ACC112 (cell line): Measurements from ENCODE around the gene GPX4.

Experiments
- H2AFZ ChIP-seq: fragments of 200-600 bp; sonication (generic); one replicate; pipeline ENCODE4 v1.6.0; 2017; ENCODE audit warnings: antibody characterized with exemption, low read length; ENCODE audit not compliant: unreplicated experiment
- H3K27ac ChIP-seq: fragments of 200-600 bp; sonication (generic); 2 replicates; pipeline ENCODE4 v1.5.1; 2014; ENCODE audit warnings: low read depth, mild to moderate bottlenecking, antibody characterized with exemption, low read length, moderate library complexity
- H3K27me3 ChIP-seq: fragments of 200-600 bp; sonication (generic); 2 replicates; pipeline ENCODE4 v1.6.1; 2014; ENCODE audit warnings: mild to moderate bottlenecking, antibody characterized with exemption, low read length, moderate library complexity, mixed read lengths; ENCODE audit not compliant: insufficient read depth
- H3K36me3 ChIP-seq: fragments of 200-600 bp; sonication (generic); 2 replicates; pipeline ENCODE4 v1.6.1; 2016; ENCODE audit warnings: mild to moderate bottlenecking, antibody characterized with exemption, low read length, moderate library complexity, mixed read lengths; ENCODE audit not compliant: insufficient read depth
- H3K4me1 ChIP-seq: fragments of 200-600 bp; sonication (generic); one replicate; pipeline ENCODE4 v1.6.1; 2016; ENCODE audit warnings: low read length, mixed read lengths; ENCODE audit not compliant: insufficient read depth, unreplicated experiment, control insufficient read depth
- H3K4me3 ChIP-seq: fragments of 200-600 bp; sonication (generic); 2 replicates; pipeline ENCODE4 v1.5.1; 2014; ENCODE audit warnings: mild to moderate bottlenecking, low read depth, low read length
- H3K79me2 ChIP-seq: fragments of 200-600 bp; sonication (generic); one replicate; pipeline ENCODE4 v1.6.0; 2016; ENCODE audit warnings: low read length; ENCODE audit not compliant: control insufficient read depth, unreplicated experiment, insufficient read depth

GPX4 gene

GRCh38 chr19:1079566-1080111 lies 24.2 kb upstream of the GPX4 start:
- H3K4me1 ChIP-seq, result no peaks in the 10 kb centered on the region

GRCh38 chr19:1080360-1081161 lies 23.2 kb upstream of the GPX4 start:
- no peaks in the 10 kb centered on the region for H3K36me3 ChIP-seq

More at GRCh38 chr19:1079566-1080111, 24.2 kb upstream of the GPX4 start:
- no peak overlapping the region for H2AFZ ChIP-seq
- H3K27me3 ChIP-seq, result no peaks in the 10 kb centered on the region
- H3K4me3 ChIP-seq, result no peak overlapping the region
- no peak overlapping the region for H3K27ac ChIP-seq
- no peaks in the 10 kb centered on the region for H3K79me2 ChIP-seq
- H3K36me3 ChIP-seq, result no peaks in the 10 kb centered on the region

GRCh38 chr19:1081301-1082164 lies 22.3 kb upstream of the GPX4 start:
- H2AFZ ChIP-seq, result no peak overlapping the region
- H3K4me1 ChIP-seq, result no peaks in the 10 kb centered on the region
- no peaks in the 10 kb centered on the region for H3K36me3 ChIP-seq
- no peaks in the 10 kb centered on the region for H3K79me2 ChIP-seq
- no peak overlapping the region for H3K4me3 ChIP-seq
- no peak overlapping the region for H3K27ac ChIP-seq
- no peaks in the 10 kb centered on the region for H3K27me3 ChIP-seq

More at GRCh38 chr19:1080360-1081161, 23.2 kb upstream of the GPX4 start:
- no peaks in the 10 kb centered on the region for H3K27me3 ChIP-seq
- no peak overlapping the region for H2AFZ ChIP-seq
- no peaks in the 10 kb centered on the region for H3K4me1 ChIP-seq
- H3K4me3 ChIP-seq, result no peak overlapping the region
- H3K27ac ChIP-seq, result no peak overlapping the region
- no peaks in the 10 kb centered on the region for H3K79me2 ChIP-seq

GRCh38 chr19:1082165-1082927 lies 21.4 kb upstream of the GPX4 start:
- no peak overlapping the region for H2AFZ ChIP-seq
- H3K36me3 ChIP-seq, result no peaks in the 10 kb centered on the region
- H3K79me2 ChIP-seq, result no peaks in the 10 kb centered on the region
- H3K27me3 ChIP-seq, result no peaks in the 10 kb centered on the region
- H3K27ac ChIP-seq, result no peak overlapping the region
- H3K4me3 ChIP-seq, result peak overlapping the region; percentile 40; the same call in 1 of the 2 replicates
- H3K4me1 ChIP-seq, result no peaks in the 10 kb centered on the region

GRCh38 chr19:1082928-1083816 lies 20.6 kb upstream of the GPX4 start:
- H3K4me3 ChIP-seq, result no peak overlapping the region
- H3K4me1 ChIP-seq, result no peaks in the 10 kb centered on the region
- no peak overlapping the region for H3K27ac ChIP-seq
- no peaks in the 10 kb centered on the region for H3K27me3 ChIP-seq
- H3K36me3 ChIP-seq, result no peaks in the 10 kb centered on the region
- no peak overlapping the region for H2AFZ ChIP-seq
- H3K79me2 ChIP-seq, result no peaks in the 10 kb centered on the region

- H3K36me3 ChIP-seq, result no peaks in the 10 kb centered on the region
- H3K4me3 ChIP-seq, result no peak overlapping the region
- H3K27ac ChIP-seq, result no peak overlapping the region
- no peaks in the 10 kb centered on the region for H3K79me2 ChIP-seq
- no peak overlapping the region for H2AFZ ChIP-seq
- H3K4me1 ChIP-seq, result no peaks in the 10 kb centered on the region
- H3K27me3 ChIP-seq, result no peaks in the 10 kb centered on the region
These were observed 19.5 kb upstream of the GPX4 start for GRCh38 chr19:1084024-1084868.

GRCh38 chr19:1085053-1085658 lies 18.6 kb upstream of the GPX4 start:
- H3K36me3 ChIP-seq, result no peaks in the 10 kb centered on the region
- H3K27me3 ChIP-seq, result no peaks in the 10 kb centered on the region
- no peaks in the 10 kb centered on the region for H3K79me2 ChIP-seq
- no peak overlapping the region for H3K4me3 ChIP-seq
- no peak overlapping the region for H2AFZ ChIP-seq
- H3K27ac ChIP-seq, result no peak overlapping the region
- H3K4me1 ChIP-seq, result no peaks in the 10 kb centered on the region

- Histone ChIP-seq H3K79me2 (no peaks in the 10 kb centered on the region), H3K27ac (no peak overlapping the region), H3K27me3 (no peaks in the 10 kb centered on the region), H2AFZ (no peak overlapping the region), H3K4me3 (no peak overlapping the region), H3K36me3 (no peaks in the 10 kb centered on the region), H3K4me1 (no peaks in the 10 kb centered on the region)
These were observed 17.9 kb upstream of the GPX4 start for GRCh38 chr19:1085676-1086442.
